Heart right ventricle (tissue), 16 donors: Measurements from ENCODE around the gene LRIG1. TPM values are rescaled to one million over a fixed set of nuclear protein-coding genes. Genes with fewer than 3 reads are reported as not detected.

ENCODE experiments used
- ATAC-seq, 8 donors: fragments of 200-7000 bp; cut with Tn5 transposase; one replicate each; pipeline ENCODE4 v1.9.1; 2020; ENCODE audit warnings: mild to moderate bottlenecking in 8 of 8, moderate library complexity in 8 of 8, moderate number of reproducible peaks in 1 of 8
- DNase-seq, 2 donors: peaks; one replicate each; pipeline ENCODE4 v3.0.0-alpha.2; 2020
- H3K27ac ChIP-seq, 10 donors: fragments of 200-600 bp; sonication (generic) in 2 of 10; one replicate each; pipeline versions ENCODE4 v1.5.0 to v1.8.0; 2020 to 2022; ENCODE audit warnings: mild to moderate bottlenecking in 3 of 10
- H3K27me3 ChIP-seq, 7 donors: fragments of 200-600 bp; one replicate each; pipeline ENCODE4 v1.8.0; 2021 to 2022; ENCODE audit warnings: mild to moderate bottlenecking in 2 of 7
- H3K36me3 ChIP-seq, 9 donors: fragments of 200-600 bp; sonication (generic) in 1 of 9; one replicate each; pipeline versions ENCODE4 v1.5.0 to v1.8.0; 2020 to 2022; ENCODE audit warnings: mild to moderate bottlenecking in 2 of 9
- H3K4me1 ChIP-seq, 9 donors: fragments of 200-600 bp; sonication (generic) in 1 of 9; one replicate each; pipeline versions ENCODE4 v1.5.0 to v1.8.0; 2020 to 2022; ENCODE audit warnings: mild to moderate bottlenecking in 4 of 9
- H3K4me3 ChIP-seq, 10 donors: fragments of 200-600 bp; sonication (generic) in 2 of 10; one replicate each; pipeline versions ENCODE4 v1.5.0 to v1.8.0; 2020 to 2022; ENCODE audit warnings: mild to moderate bottlenecking in 7 of 10, moderate library complexity in 2 of 10
- H3K9me3 ChIP-seq, 11 donors: fragments of 200-600 bp in 10 of 11; sonication (generic) in 2 of 11; one replicate each; pipeline versions ENCODE4 v1.5.0 to v1.8.0; 2013 to 2022; ENCODE audit warnings: mild to moderate bottlenecking in 2 of 11, control low read depth in 1 of 11, moderate library complexity in 1 of 11
- WGBS, 2 donors: extraction: QIAGEN DNeasy Blood & Tissue Kit; methylation state at CpG; one replicate each; pipeline ENCODE4 v1.1.7; 2013; ENCODE audit warnings: inconsistent platforms in 1 of 2; 5-methylcytosine and 5-hydroxymethylcytosine counted together
- intact Hi-C, 10 donors: fragments of 100-400 bp; cut with DNase I; formaldehyde crosslinking; loops; one replicate each; pipeline versions ENCODE4 v1.11.1 to v1.14.2; 2022
- polyA plus RNA-seq, 2 donors: library from polyadenylated mRNA; stranded (reverse); fragments of 200-250 nt; gene quantifications; one replicate each; pipeline ENCODE4 v1.2.3, GENCODE V29; 2013
- total RNA-seq, 10 donors: library from RNA; stranded (reverse); fragmentation: NEBNext Ultra II Directional in 3 of 10; extraction: Animal tissue kit (Norgen Biotek cat#: 25700) in 3 of 10; gene quantifications; one replicate each; pipeline versions ENCODE4 v1.2.1 to v1.2.4, GENCODE V29; 2021 to 2023
- TF ChIP-seq, protein P1 (sequence below), 9 donors: fragments of 200-600 bp; sonication (generic) in 2 of 9; IDR thresholded peaks; one replicate each; pipeline versions ENCODE4 v1.5.0 to v1.8.0; 2021 to 2022; ENCODE audit warnings: antibody characterized with exemption in 9 of 9, mild to moderate bottlenecking in 5 of 9, moderate library complexity in 1 of 9
- donor health status: Arrhythmogenic right ventricular cardiomyopathy.
- donor health status: ischemic (EF 13 %, LVEDD 7.1; RV severe dilation, severe dysfunction).
- donor health status: healthy with polysubstance abuse.
- donor health status: DM: no; HTN: yes; CAD: no.
- donor health status: DM: no; HTN: no; CAD: no.
- donor health status: ischemic (EF 25% LVEDD 6.9; RV normal size, moderate dysfunction).
- donor health status: ischemic (EF 25% LVEDD 5.7; RV mildly dilated, moderate dysfunction).
- donor health status: healthy.
- donor health status: DM: yes; HTN: yes; CAD: no.
- donor health status: Ischemic cardiomyopathy.
- donor health status: ischemic (EF 35%, LVEDD 5.7; RV mildly dilated, moderate dysfunction).
- donor health status: nonischemic (EF 11% LVEDD 7.7; RV severe dilation, severe dysfunction).
- donor health status: DM: yes; HTN: yes; CAD: no.
- donor health status: PGD.
- donor health status: ischemic (EF 29% LVEDD 5.4; RV normal size, mild dysfunction).
- donor health status: nonischemic (EF 23%, LVEDD 6.1; RV moderate dilation, normal function).

Gene LRIG1
- total and polyA plus RNA-seq, 12 donors = 23.8 to 109 (median 94.2) TPM

GRCh38 chr3:66355997-66356396, 144.8 kb downstream of the LRIG1 start:
- intact Hi-C loops = no loop called here
- H3K27ac ChIP-seq = no peak overlapping the region
- WGBS, 2 donors = 77 to 81% methylated on average over 1 of the region's 1 CpG
- TF ChIP-seq, protein P1, sequence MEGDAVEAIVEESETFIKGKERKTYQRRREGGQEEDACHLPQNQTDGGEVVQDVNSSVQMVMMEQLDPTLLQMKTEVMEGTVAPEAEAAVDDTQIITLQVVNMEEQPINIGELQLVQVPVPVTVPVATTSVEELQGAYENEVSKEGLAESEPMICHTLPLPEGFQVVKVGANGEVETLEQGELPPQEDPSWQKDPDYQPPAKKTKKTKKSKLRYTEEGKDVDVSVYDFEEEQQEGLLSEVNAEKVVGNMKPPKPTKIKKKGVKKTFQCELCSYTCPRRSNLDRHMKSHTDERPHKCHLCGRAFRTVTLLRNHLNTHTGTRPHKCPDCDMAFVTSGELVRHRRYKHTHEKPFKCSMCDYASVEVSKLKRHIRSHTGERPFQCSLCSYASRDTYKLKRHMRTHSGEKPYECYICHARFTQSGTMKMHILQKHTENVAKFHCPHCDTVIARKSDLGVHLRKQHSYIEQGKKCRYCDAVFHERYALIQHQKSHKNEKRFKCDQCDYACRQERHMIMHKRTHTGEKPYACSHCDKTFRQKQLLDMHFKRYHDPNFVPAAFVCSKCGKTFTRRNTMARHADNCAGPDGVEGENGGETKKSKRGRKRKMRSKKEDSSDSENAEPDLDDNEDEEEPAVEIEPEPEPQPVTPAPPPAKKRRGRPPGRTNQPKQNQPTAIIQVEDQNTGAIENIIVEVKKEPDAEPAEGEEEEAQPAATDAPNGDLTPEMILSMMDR (IDR thresholded peaks at IDR 0.05) = no peak
- ATAC-seq (no peak), DNase-seq (no peak)
- H3K27me3 ChIP-seq = no peaks in the 10 kb centered on the region
- no peaks in the 10 kb centered on the region for H3K9me3 ChIP-seq
- no peak overlapping the region for H3K4me3 ChIP-seq
- H3K4me1 ChIP-seq = peaks cover 0 to 32% (median 8%) of the 10 kb centered on the region in 9 donors
- no peaks in the 10 kb centered on the region for H3K36me3 ChIP-seq

DNA sequence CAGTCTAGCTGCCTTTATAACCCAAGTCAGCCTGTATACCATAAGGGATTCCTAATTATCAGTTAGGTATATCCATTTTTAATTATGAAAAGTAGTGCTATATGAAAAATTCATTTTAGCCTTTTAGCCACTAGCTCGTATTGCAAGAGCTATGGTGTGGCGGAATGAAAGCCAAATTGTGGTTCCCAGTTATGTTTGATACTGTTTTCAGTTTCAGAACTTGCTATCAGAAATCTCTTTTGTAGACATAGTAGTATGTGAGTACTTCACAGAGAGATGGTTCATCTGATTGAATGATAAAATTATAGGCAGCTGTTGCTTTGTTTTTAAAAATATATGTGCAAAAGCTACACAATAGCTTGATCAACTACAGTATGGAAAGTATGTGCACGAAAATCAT, 145.4 kb downstream of the LRIG1 start:
- no peak for DNase-seq
- intact Hi-C loops = no loop called here
- no peaks in the 10 kb centered on the region for H3K9me3 ChIP-seq
- H3K4me1 ChIP-seq = peaks cover 0 to 32% (median 8%) of the 10 kb centered on the region in 9 donors
- TF ChIP-seq, protein P1 (IDR thresholded peaks at IDR 0.05) = no peak
- H3K36me3 ChIP-seq = no peaks in the 10 kb centered on the region
- H3K4me3 ChIP-seq = no peak overlapping the region
- H3K27ac ChIP-seq = no peak overlapping the region
- ATAC-seq = no peak
- WGBS, 2 donors = 94 to 95% methylated on average over 3 of the region's 3 CpGs
- H3K27me3 ChIP-seq = no peaks in the 10 kb centered on the region

DNA sequence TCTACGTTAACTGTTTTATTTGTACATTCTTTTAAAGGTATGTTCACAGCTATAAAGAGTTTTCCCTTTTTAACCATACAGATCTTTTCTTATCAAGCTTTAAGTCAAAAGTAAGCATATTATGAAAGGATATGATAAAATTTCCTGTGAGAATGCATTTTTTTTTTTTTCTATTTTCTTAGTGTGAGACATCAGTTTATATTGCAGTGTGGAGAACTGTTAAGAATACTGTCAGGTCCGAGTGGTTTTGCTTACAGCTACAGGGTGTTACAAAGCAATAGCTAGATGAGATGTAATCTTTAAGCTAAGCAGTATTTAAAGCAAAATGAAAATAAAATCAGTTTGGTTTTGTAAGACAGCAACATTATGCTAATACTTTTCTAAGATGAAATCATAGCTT, 146.8 kb downstream of the LRIG1 start:
- 48 to 69% methylated on average over 2 of the region's 2 CpGs for WGBS, 2 donors

GRCh38 chr3:66353530-66353929, 147.3 kb downstream of the LRIG1 start:
- peak overlapping the region in 3 of 10 donors; percentile 13 to 16 (median 15) for H3K27ac ChIP-seq
- WGBS, 2 donors = 31 to 34% methylated on average over 6 of the region's 6 CpGs
- H3K27me3 ChIP-seq = no peaks in the 10 kb centered on the region
- ATAC-seq (peak; percentile 54 to 84 (median 64)), DNase-seq (no peak)
- intact Hi-C loops = no loop called here
- H3K4me1 ChIP-seq = peaks cover 0 to 40% (median 14%) of the 10 kb centered on the region in 9 donors
- H3K9me3 ChIP-seq = no peaks in the 10 kb centered on the region
- H3K4me3 ChIP-seq = no peak overlapping the region
- no peaks in the 10 kb centered on the region for H3K36me3 ChIP-seq
- TF ChIP-seq, protein P1 (IDR thresholded peaks at IDR 0.05) = no peak

More for the DNA sequence above, 146.8 kb downstream of the LRIG1 start:
- Histone ChIP-seq H3K4me1 (peaks cover 0 to 36% (median 10%) of the 10 kb centered on the region in 9 donors), H3K36me3 (no peaks in the 10 kb centered on the region), H3K9me3 (no peaks in the 10 kb centered on the region), H3K4me3 (no peak overlapping the region), H3K27ac (peak overlapping the region in 3 of 10 donors; percentile 13 to 16 (median 15)), H3K27me3 (no peaks in the 10 kb centered on the region)
- intact Hi-C loops = no loop called here
- no peak for DNase-seq
- TF ChIP-seq, protein P1 (IDR thresholded peaks at IDR 0.05) = no peak
- no peak for ATAC-seq
